Activated CD4-positive, alpha-beta T cell treated with anti-CD3 and anti-CD28 coated beads for 48 hours (primary cell): ENCODE measurements around the gene CLCNKA.
"Not testable (repeated sequence)": the region's sequence is repeated elsewhere in the genome, so short reads cannot be mapped to it uniquely, and the experiment has no call there.

Source experiments
- DNase-seq: peaks from one replicate; pipeline ENCODE4 v3.0.0-alpha.2; 2020

The CLCNKA gene

GRCh38 chr1:16046842-16047241 is 25.0 kb downstream of the CLCNKA start:
- DNase-seq = no peak

- no peak for DNase-seq
These were observed 26.1 kb downstream of the CLCNKA start for GRCh38 chr1:16047791-16048475.

GRCh38 chr1:16048573-16049189 is 26.8 kb downstream of the CLCNKA start:
- peak; percentile 60 for DNase-seq

GRCh38 chr1:16050328-16050727 is 28.5 kb downstream of the CLCNKA start:
- no peak for DNase-seq

- no peak for DNase-seq
These were observed 29.2 kb downstream of the CLCNKA start for GRCh38 chr1:16051039-16051438.

- not testable (repeated sequence) for DNase-seq
These were observed 30.1 kb downstream of the CLCNKA start for GRCh38 chr1:16051949-16052348.

GRCh38 chr1:16053781-16054502 is 32.1 kb downstream of the CLCNKA start:
- no peak for DNase-seq

GRCh38 chr1:16054598-16055540 is 33.0 kb downstream of the CLCNKA start:
- no peak for DNase-seq

GRCh38 chr1:16055613-16056520 is 34.0 kb downstream of the CLCNKA start:
- peak; percentile 94 for DNase-seq

- DNase-seq = not testable (repeated sequence)
These were observed 34.7 kb downstream of the CLCNKA start for GRCh38 chr1:16056521-16056912.

GRCh38 chr1:16057314-16057915 is 35.6 kb downstream of the CLCNKA start:
- not testable (repeated sequence) for DNase-seq

- not testable (repeated sequence) for DNase-seq
These were observed 36.7 kb downstream of the CLCNKA start for GRCh38 chr1:16058394-16059120.

- no peak for DNase-seq
These were observed 39.4 kb downstream of the CLCNKA start for GRCh38 chr1:16061266-16061665.

- not testable (repeated sequence) for DNase-seq
These were observed 40.3 kb downstream of the CLCNKA start for GRCh38 chr1:16061989-16062686.

- not testable (repeated sequence) for DNase-seq
These were observed 40.8 kb downstream of the CLCNKA start for GRCh38 chr1:16062687-16063075.

- DNase-seq = no peak
These were observed 41.5 kb downstream of the CLCNKA start for GRCh38 chr1:16063226-16063829.

GRCh38 chr1:16063921-16064320 is 42.1 kb downstream of the CLCNKA start:
- no peak for DNase-seq

- DNase-seq = no peak
These were observed 42.9 kb downstream of the CLCNKA start for GRCh38 chr1:16064536-16065268.

- no peak for DNase-seq
These were observed 43.4 kb downstream of the CLCNKA start for GRCh38 chr1:16065269-16065576.
